Measurements from ENCODE around the gene RPL9. TPM values are rescaled to one million over a fixed set of nuclear protein-coding genes. Genes with fewer than 3 reads are reported as not detected.

The RPL9 gene
- total and polyA plus RNA-seq, 2 of the 13 experiments (the other 11 are each of a cell fraction or from before 2014, with no cell fraction given), result 993 to 2,148 TPM

DNA sequence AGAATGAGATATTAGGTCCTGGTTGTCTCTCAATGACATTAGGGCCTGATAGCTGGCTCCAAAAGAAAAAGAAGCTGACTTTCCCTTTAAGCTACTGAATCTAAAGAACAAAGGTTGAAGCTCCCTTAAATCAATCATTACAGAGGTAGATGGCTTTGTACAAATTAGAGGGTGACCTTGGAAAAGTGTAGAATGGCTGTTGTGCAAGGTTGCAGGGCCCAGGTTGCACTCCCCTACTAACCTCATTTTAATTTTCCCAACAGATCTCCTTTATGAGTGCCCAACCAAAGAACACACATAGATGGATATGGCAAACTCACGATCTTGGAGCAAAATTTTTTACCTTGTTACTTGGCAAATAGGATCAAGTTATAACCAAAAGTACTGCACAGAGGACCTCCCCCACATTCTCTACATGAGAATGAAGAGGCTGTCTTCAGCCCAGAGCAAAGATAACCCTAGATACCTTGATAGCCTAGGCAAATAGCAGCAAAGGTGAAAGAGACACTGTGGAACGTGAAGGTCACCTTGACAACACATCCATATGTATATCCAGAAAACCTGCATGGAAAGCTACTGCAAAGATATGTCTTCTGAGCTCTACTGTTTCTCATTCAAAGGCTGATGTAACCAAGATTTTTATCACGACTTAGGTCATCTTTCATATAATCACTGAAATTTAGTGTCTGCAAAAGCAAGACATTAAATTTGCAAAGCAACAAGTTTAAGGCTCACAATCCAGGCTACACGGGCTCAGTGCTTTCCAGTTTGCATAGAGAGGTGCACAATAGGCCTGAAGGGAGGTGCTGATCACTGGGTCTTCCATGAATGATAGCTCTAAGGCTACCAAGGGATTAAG is 29.0 kb downstream of the RPL9 start (continued):
- TF ChIP-seq, protein P1, sequence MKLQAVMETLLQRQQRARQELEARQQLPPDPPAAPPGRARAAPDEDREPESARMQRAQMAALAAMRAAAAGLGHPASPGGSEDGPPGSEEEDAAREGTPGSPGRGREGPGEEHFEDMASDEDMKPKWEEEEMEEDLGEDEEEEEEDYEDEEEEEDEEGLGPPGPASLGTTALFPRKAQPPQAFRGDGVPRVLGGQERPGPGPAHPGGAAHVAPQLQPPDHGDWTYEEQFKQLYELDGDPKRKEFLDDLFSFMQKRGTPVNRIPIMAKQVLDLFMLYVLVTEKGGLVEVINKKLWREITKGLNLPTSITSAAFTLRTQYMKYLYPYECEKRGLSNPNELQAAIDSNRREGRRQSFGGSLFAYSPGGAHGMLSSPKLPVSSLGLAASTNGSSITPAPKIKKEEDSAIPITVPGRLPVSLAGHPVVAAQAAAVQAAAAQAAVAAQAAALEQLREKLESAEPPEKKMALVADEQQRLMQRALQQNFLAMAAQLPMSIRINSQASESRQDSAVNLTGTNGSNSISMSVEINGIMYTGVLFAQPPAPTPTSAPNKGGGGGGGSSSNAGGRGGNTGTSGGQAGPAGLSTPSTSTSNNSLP (IDR thresholded peaks at IDR 0.05; ENCODE audit: low read depth, low read length), result 0 out of 2 replicates have a peak, but pooled peaks have one; percentile 40
- TF ChIP-seq REXO4 (CRISPR knock-in tag; IDR thresholded peaks at IDR 0.05; ENCODE audit: borderline replicate concordance) (no peak), ATF5 (CRISPR knock-in tag; IDR thresholded peaks at IDR 0.05; ENCODE audit: low read depth) (no peak), ZNF205 (CRISPR knock-in tag; IDR thresholded peaks at IDR 0.05) (no peak), TGIF2 (CRISPR knock-in tag; IDR thresholded peaks at IDR 0.05) (peak; percentile 59), ZMYM4 (CRISPR knock-in tag; IDR thresholded peaks at IDR 0.05) (no peak; the same call in none of the 2 replicates), NFIC (IDR thresholded peaks at IDR 0.05; ENCODE audit: low read length) (peak; percentile 69), ZNF333 (CRISPR knock-in tag; IDR thresholded peaks at IDR 0.05; ENCODE audit: borderline replicate concordance) (no peak), HOXD1 (CRISPR knock-in tag; IDR thresholded peaks at IDR 0.05) (no peak), HOMEZ (CRISPR knock-in tag; IDR thresholded peaks at IDR 0.05; ENCODE audit: low read depth) (no peak), POGZ (CRISPR knock-in tag; IDR thresholded peaks at IDR 0.05) (peak; percentile 51), CENPX (CRISPR knock-in tag; IDR thresholded peaks at IDR 0.05) (no peak), ZXDC (CRISPR knock-in tag; IDR thresholded peaks at IDR 0.05) (no peak)
- TF ChIP-seq, protein P2, sequence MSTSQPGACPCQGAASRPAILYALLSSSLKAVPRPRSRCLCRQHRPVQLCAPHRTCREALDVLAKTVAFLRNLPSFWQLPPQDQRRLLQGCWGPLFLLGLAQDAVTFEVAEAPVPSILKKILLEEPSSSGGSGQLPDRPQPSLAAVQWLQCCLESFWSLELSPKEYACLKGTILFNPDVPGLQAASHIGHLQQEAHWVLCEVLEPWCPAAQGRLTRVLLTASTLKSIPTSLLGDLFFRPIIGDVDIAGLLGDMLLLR (CRISPR knock-in tag; IDR thresholded peaks at IDR 0.05), result no peak
- TF ChIP-seq, protein P3, sequence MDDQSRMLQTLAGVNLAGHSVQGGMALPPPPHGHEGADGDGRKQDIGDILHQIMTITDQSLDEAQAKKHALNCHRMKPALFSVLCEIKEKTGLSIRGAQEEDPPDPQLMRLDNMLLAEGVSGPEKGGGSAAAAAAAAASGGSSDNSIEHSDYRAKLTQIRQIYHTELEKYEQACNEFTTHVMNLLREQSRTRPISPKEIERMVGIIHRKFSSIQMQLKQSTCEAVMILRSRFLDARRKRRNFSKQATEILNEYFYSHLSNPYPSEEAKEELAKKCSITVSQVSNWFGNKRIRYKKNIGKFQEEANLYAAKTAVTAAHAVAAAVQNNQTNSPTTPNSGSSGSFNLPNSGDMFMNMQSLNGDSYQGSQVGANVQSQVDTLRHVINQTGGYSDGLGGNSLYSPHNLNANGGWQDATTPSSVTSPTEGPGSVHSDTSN (CRISPR knock-in tag; IDR thresholded peaks at IDR 0.05; ENCODE audit: borderline replicate concordance), result no peak
- TF ChIP-seq, protein P4, sequence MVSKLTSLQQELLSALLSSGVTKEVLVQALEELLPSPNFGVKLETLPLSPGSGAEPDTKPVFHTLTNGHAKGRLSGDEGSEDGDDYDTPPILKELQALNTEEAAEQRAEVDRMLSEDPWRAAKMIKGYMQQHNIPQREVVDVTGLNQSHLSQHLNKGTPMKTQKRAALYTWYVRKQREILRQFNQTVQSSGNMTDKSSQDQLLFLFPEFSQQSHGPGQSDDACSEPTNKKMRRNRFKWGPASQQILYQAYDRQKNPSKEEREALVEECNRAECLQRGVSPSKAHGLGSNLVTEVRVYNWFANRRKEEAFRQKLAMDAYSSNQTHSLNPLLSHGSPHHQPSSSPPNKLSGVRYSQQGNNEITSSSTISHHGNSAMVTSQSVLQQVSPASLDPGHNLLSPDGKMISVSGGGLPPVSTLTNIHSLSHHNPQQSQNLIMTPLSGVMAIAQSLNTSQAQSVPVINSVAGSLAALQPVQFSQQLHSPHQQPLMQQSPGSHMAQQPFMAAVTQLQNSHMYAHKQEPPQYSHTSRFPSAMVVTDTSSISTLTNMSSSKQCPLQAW (CRISPR knock-in tag; IDR thresholded peaks at IDR 0.05), result 0 out of 2 replicates have a peak, but pooled peaks have one; percentile 23

Measured in HepG2 (cell line).